GM12801 (cell line): ENCODE data around the gene TRERF1.

ENCODE experiments used
- CTCF ChIP-seq: IDR thresholded peaks from one replicate; pipeline ENCODE4 v1.5.1; 2011; ENCODE audit warnings: control low read depth; ENCODE audit not compliant: insufficient read length; ENCODE audit errors: extremely low read depth

Gene TRERF1

GRCh38 chr6:42451333-42452170 lies at the start of gene TRERF1:
Gene TRERF1, minus strand, starts transcription at chr6:42451926. Its CDS starts 182,336 bp downstream, at chr6:42269590.
- TF ChIP-seq CTCF, result no peak

- TF ChIP-seq CTCF, result no peak
Observed at GRCh38 chr6:42498473-42499128, 46.9 kb upstream of the TRERF1 start.

GRCh38 chr6:42493914-42494539 lies 42.3 kb upstream of the TRERF1 start:
- TF ChIP-seq CTCF, result no peak

GRCh38 chr6:42488129-42488528 lies 36.4 kb upstream of the TRERF1 start:
- TF ChIP-seq CTCF, result no peak

GRCh38 chr6:42484261-42484660 lies 32.5 kb upstream of the TRERF1 start:
- no peak for TF ChIP-seq CTCF

GRCh38 chr6:42482174-42482573 lies 30.4 kb upstream of the TRERF1 start:
- no peak for TF ChIP-seq CTCF

GRCh38 chr6:42471714-42472113 lies 20.0 kb upstream of the TRERF1 start:
- no peak for TF ChIP-seq CTCF
